ENCODE results near the gene CHRNB1. TPM values are rescaled to one million over a fixed set of nuclear protein-coding genes. Genes with fewer than 3 reads are reported as not detected.
A peak's percentile ranks its signal among the peaks of the same experiment; 100 is the strongest.

The CHRNB1 gene
- total RNA-seq, 3 donors from 2014 or later, result 8.5 to 11.8 (median 11.7) TPM

GRCh38 chr17:7438656-7439460 lies 6.0 kb upstream of the CHRNB1 start:
- no peaks in the 10 kb centered on the region for H3K9me3 ChIP-seq
- H3K4me3 ChIP-seq, result peak overlapping the region; percentile 36 to 81 (median 62)
- peak overlapping the region in 1 of 2 donors; percentile 91 for H3K27ac ChIP-seq
- no peaks in the 10 kb centered on the region for H3K27me3 ChIP-seq
- DNase-seq (ENCODE audit: low spot score in 2 of 2), result no peak
- intact Hi-C loops (cut with DNase I; ENCODE audit: low total_unique reads), result loop anchor here (10.0 kb wide), 2 partner anchors 46 to 84 kb away; partner anchors contain the start of genes KCTD11, POLR2A, SLC35G6 and TMEM95
- peaks cover 8 to 21% of the 10 kb centered on the region in 2 donors for H3K4me1 ChIP-seq
- no peak for TF ChIP-seq CTCF (IDR thresholded peaks at IDR 0.05)
- TF ChIP-seq POLR2AphosphoS5 (IDR thresholded peaks at IDR 0.05), result no peak
- TF ChIP-seq POLR2A (IDR thresholded peaks at IDR 0.05), result no peak
- no peaks in the 10 kb centered on the region for H3K36me3 ChIP-seq

GRCh38 chr17:7439462-7440112 lies 5.3 kb upstream of the CHRNB1 start, which contains the start of gene FGF11:
Gene FGF11 (plus strand): TSS chr17:7439512. CDS start chr17:7439621, 109 bp downstream.
- H3K27ac ChIP-seq, result peak within 1 kb of the TSS; percentile 91 to 93
- DNase-seq (ENCODE audit: low spot score in 2 of 2), result no peak
- H3K27me3 ChIP-seq, result no peaks in the 10 kb centered on the region
- H3K9me3 ChIP-seq, result no peaks in the 10 kb centered on the region
- peaks cover 8 to 21% of the 10 kb centered on the region in 2 donors for H3K4me1 ChIP-seq
- H3K36me3 ChIP-seq, result no peaks in the 10 kb centered on the region
- TF ChIP-seq POLR2A (IDR thresholded peaks at IDR 0.05), result no peak
- TF ChIP-seq CTCF (IDR thresholded peaks at IDR 0.05), result no peak
- TF ChIP-seq POLR2AphosphoS5 (IDR thresholded peaks at IDR 0.05), result no peak
- intact Hi-C loops (cut with DNase I; ENCODE audit: low total_unique reads), result loop anchor here (10.0 kb wide), 2 partner anchors 45 to 85 kb away; partner anchors contain the start of genes KCTD11, POLR2A, SLC35G6 and TMEM95
- peak within 1 kb of the TSS; percentile 38 to 81 (median 62) for H3K4me3 ChIP-seq

- Histone ChIP-seq H3K4me3 (peak overlapping the region; percentile 38 to 81 (median 57)), H3K9me3 (no peaks in the 10 kb centered on the region), H3K27ac (peak overlapping the region; percentile 40 to 56), H3K36me3 (no peaks in the 10 kb centered on the region), H3K4me1 (peaks cover 8 to 21% of the 10 kb centered on the region in 2 donors), H3K27me3 (no peaks in the 10 kb centered on the region)
- TF ChIP-seq POLR2A (IDR thresholded peaks at IDR 0.05) (no peak), POLR2AphosphoS5 (IDR thresholded peaks at IDR 0.05) (no peak), CTCF (IDR thresholded peaks at IDR 0.05) (no peak)
- intact Hi-C loops (cut with DNase I; ENCODE audit: low total_unique reads), result no loop called here
- DNase-seq (ENCODE audit: low spot score in 2 of 2), result peak; percentile 58 to 72
Observed at GRCh38 chr17:7440113-7440833, 4.6 kb upstream of the CHRNB1 start.

GRCh38 chr17:7440834-7441195 lies 4.0 kb upstream of the CHRNB1 start:
- Histone ChIP-seq H3K27ac (peak overlapping the region; percentile 40 to 56), H3K9me3 (no peaks in the 10 kb centered on the region), H3K4me1 (peaks cover 8 to 21% of the 10 kb centered on the region in 2 donors), H3K4me3 (peak overlapping the region in 2 of 3 donors; percentile 57 to 81), H3K27me3 (no peaks in the 10 kb centered on the region), H3K36me3 (no peaks in the 10 kb centered on the region)
- TF ChIP-seq CTCF (IDR thresholded peaks at IDR 0.05) (no peak), POLR2A (IDR thresholded peaks at IDR 0.05) (no peak), POLR2AphosphoS5 (IDR thresholded peaks at IDR 0.05) (no peak)
- intact Hi-C loops (cut with DNase I; ENCODE audit: low total_unique reads), result no loop called here
- no peak for DNase-seq (ENCODE audit: low spot score in 2 of 2)
